Epithelial cell of esophagus (primary cell): ENCODE measurements around the gene PGA3.
"Not testable (repeated sequence)": the region's sequence is repeated elsewhere in the genome, so short reads cannot be mapped to it uniquely, and the experiment has no call there.

ENCODE experiments used
- DNase-seq: peaks from one replicate; pipeline ENCODE4 v3.0.0; 2010; ENCODE audit warnings: low read depth
- H3K4me3 ChIP-seq: 2 replicates; pipeline ENCODE4 v1.5.1; 2011; ENCODE audit warnings: mild to moderate bottlenecking, low read length, control low read depth
- TF ChIP-seq, protein P1 (sequence below): IDR thresholded peaks from 2 replicates; pipeline ENCODE4 v1.5.1; 2011; ENCODE audit warnings: low read depth, mild to moderate bottlenecking, low read length, control low read depth, inconsistent platforms; ENCODE audit not compliant: insufficient read depth; ENCODE audit errors: missing control alignments

The PGA3 gene

DNA sequence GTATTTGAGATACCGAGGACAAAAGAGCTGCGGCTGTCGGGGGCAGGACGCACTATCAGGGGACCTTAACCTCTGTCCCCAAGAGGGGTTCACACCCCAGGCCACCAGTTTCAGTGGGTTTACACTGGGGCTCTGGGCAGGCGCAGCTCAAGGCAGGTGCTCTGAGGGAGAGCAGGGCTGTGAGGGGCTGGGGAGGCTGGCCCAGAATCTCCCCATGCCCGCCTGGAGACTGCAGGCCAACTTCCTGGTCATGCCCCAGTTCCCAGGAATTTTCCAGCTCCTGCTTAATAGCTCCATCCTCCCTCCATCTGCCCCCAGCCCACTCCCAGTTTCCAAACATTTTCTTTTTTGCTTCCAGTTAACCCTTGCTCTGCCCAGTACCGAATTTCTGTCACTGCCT is 7.6 kb upstream of the PGA3 start:
- TF ChIP-seq, protein P1, sequence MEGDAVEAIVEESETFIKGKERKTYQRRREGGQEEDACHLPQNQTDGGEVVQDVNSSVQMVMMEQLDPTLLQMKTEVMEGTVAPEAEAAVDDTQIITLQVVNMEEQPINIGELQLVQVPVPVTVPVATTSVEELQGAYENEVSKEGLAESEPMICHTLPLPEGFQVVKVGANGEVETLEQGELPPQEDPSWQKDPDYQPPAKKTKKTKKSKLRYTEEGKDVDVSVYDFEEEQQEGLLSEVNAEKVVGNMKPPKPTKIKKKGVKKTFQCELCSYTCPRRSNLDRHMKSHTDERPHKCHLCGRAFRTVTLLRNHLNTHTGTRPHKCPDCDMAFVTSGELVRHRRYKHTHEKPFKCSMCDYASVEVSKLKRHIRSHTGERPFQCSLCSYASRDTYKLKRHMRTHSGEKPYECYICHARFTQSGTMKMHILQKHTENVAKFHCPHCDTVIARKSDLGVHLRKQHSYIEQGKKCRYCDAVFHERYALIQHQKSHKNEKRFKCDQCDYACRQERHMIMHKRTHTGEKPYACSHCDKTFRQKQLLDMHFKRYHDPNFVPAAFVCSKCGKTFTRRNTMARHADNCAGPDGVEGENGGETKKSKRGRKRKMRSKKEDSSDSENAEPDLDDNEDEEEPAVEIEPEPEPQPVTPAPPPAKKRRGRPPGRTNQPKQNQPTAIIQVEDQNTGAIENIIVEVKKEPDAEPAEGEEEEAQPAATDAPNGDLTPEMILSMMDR = no peak
- H3K4me3 ChIP-seq = no peak overlapping the region
- no peak for DNase-seq

DNA sequence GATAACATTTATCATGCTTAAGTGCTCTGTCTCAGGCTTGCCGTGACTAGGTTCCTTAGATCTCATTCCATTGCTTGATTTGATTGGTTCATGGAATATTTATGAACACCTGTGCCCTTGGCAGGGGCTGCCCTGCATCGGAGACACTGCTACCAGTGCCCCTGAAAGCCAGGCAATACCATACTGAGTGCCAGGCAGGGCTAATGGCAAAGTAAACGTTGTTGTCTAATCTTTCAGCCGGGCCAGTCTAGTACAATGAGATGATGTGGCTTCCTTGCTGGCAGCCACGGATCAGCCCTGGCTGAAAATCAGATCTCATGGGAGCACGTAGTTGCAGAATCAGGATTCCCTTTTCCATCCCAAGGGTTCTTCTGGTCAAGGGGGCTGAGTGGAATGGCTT is 5.0 kb upstream of the PGA3 start:
- TF ChIP-seq, protein P1 = no peak
- DNase-seq = no peak
- H3K4me3 ChIP-seq = no peak overlapping the region

DNA sequence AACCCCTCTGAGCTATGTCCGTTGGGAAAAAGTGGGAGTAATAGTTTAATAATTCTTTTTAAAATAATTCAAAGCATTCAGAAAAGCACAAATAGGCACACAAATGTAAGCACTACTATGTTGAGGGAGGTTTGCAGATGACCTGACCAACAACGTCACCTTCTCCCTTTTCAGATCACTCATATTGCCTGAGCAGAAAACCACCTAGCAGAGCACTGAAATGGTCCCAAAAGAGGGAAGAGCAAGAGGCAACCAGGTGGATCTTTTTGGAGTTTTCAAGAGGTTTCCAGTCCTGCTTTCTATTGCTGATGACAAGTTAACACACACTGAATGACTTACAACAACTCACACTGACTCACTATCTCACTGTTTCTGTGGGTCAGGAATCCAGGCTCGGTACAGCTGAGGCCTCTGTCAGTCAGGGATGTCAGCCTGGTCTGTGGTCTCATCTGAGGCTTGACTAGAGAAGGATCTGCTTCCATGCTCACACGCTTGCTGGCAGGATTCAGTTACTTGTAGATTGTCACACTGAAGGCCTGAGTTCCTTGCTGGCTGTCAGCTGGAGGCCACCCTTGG is 4.3 kb upstream of the PGA3 start:
- no peak overlapping the region for H3K4me3 ChIP-seq
- DNase-seq = no peak
- TF ChIP-seq, protein P1 = no peak

DNA sequence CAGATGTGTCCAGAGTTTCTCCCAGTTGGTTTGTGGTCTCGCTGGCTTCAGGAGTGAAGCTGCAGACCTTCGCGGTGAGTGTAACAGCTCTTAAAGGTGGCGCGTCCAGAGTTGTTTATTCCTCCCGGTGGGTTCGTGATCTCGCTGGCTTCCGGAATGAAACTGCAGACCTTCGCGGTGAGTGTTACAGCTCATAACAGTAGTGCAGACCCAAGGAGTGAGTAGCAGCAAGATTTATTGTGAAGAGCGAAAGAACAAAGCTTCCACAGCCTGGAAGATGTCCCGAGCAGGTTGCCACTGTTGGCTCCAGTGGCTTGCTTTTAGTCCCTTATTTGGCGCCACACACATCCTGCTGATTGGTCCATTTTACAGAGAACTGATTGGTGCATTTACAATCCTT is 1.8 kb upstream of the PGA3 start:
- TF ChIP-seq, protein P1 = no peak

DNA sequence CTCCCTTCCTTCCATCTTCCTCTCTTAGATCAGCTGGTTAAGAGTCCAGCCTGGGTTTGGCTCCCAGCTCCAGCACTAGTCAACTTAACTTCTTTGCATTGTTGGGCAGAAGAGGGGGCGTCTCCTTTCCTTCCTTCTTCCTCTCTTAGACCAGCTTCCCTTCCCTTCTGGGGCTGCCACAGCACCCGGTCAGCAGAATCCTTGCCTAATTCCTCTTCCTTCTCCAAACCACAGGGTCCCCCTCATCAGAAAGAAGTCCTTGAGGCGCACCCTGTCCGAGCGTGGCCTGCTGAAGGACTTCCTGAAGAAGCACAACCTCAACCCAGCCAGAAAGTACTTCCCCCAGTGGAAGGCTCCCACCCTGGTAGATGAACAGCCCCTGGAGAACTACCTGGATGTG is 558 bp downstream of the PGA3 start:
- not testable (repeated sequence) for DNase-seq, H3K4me3 ChIP-seq

More for the DNA sequence above, 1.8 kb upstream of the PGA3 start:
- H3K4me3 ChIP-seq = no peak overlapping the region
- DNase-seq = no peak

DNA sequence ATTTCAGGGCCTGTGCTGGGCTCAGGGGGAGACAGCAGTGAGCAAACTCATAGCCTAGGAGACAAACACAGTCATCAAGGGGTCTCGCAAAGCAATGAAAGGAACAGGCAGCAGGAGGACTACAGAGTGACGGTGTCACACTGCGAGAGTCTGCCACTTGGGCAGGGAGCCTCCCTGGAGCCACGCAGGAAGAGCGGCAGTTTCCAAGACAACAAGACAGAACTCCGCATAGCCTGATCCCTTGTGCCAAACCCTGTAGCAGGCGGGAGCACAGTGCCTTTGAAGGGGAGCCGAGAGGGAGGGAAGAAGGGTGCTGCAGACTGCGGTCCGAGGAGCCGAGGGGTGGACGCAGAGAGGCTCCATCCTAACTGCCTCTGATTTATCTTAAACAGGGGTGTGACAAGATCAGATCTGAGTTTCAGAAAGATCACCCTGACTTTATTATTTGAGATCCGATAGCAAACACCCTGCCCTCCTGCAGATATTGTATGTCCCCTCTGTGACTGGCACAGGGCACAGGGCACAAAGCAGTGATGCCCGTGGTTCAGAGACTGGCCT is 1.3 kb downstream of the PGA3 start:
- H3K4me3 ChIP-seq, DNase-seq: not testable (repeated sequence)

DNA sequence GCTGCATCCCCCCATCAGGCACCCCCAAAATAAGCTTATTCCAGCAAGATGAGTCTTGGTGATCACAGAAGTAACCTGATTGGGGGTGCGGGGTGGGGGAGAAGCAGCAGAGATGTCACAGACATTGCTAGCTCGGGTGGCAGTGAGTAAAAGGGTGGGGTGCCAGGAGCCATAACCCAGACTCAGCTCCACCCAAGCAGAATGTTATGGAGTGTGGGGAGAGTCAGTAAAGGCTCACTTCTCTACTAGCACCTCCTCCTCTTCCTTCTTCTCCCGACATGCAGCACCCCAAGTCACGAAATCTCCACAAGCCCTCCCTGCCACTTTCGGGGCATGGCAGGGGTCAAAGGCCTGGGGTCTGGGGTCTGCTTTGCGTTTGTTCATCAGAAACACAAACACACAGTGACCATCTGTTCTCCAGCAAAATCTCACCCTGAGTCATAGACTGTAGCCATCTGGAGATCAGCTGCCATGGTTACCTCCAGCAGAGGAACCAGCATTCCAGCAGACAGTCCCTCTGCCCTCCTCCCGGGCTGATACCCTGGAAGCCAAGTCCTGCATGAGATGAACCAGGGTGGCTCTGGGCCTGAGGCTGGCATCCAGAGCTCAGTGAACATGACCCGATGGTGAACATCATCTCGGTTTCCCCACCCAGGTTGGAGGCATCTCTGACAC is 4.5 kb downstream of the PGA3 start:
- H3K4me3 ChIP-seq, DNase-seq: not testable (repeated sequence)

DNA sequence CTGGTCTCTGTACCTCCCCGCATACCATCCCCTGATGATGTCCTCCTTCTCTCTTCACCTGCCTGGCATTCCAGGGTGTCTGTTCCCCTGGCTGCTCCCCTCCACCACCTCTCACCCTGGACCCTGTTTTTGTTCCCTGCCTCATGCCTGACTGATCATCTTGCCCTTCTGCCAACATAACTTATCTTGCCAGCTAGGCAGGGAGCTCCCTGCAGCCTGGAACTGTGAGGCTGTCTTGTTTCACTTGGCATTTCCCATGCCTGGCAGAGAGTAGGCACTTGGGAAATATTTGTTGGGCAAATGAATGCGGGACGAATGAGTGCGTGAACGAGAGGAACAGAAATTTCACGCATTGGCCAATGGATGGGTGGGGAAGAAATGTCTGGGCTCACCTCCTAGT is 7.3 kb downstream of the PGA3 start:
- not testable (repeated sequence) for H3K4me3 ChIP-seq, DNase-seq

DNA sequence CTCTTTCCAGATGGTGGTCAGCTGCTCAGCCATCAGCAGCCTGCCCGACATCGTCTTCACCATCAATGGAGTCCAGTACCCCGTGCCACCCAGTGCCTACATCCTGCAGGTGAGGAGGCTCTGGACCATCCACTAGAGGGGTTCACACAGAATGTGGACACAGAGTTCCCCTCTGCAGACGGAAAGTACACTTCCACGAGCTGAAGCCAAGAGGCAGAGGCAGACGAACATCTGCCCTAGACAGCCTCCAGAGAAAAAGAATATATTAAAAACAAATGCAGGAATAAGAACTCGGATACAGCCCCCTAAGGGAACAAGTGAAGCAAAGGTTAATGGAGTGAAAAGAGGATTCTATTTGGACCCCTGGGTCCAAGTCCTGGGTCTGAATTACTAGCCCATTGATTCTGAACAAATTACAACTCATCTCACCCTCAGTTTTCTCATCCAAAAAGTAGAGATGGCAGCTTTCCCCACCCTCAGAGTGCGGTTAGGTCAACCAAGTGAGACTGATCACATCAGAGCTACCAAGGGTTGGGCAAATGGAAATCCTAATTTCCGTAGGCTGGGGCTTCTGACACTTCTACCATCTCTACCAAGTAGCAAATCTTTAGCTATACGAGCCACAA is 8.1 kb downstream of the PGA3 start:
- DNase-seq, H3K4me3 ChIP-seq: not testable (repeated sequence)

DNA sequence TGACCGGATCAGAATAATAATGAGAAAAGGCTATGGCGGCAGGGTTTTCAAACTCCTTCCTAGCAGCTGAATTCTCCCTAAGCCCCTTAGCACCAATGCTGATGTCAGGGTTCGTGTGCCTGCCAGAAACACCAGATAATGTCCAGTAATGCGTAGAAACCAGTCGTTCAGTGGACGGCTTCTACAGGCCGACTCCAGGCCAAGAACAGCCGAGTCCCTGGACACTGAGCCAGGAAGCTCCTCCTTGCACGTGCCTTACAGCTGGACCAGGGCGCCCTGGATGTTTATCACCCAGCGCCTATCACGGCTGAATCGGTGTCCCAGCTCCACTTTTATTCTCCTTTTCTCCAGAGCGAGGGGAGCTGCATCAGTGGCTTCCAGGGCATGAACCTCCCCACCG is 8.9 kb downstream of the PGA3 start:
- not testable (repeated sequence) for DNase-seq, H3K4me3 ChIP-seq

DNA sequence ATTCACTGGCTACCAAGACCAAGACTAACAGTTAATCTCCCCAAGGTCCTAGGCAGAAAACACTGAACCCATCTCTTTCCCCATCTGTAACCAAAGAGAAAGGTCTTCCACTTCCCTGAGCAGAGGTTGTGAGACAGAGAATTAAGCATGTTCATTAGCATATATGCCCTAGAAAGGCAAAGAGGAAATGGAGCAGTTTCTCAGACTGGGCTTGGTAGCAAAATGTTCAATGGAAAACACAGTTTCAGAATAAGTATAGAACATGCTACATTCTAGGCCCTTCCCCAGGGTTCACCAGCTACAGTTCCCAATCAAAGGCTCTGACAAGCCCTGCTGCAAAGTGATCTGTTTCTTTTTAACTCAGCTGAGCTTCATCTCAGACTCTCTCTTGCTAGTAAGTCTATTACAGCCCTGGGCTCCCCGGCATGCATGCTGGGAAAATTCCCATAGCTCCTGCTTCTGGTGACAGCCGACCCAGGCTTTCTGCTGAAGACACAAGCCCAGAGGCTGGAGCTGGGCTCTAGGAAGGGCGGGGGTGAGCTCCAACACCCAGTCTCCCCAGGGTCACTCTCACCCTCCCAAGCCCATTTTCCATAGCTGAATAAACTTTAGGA is 10.5 kb downstream of the PGA3 start:
- not testable (repeated sequence) for DNase-seq

DNA sequence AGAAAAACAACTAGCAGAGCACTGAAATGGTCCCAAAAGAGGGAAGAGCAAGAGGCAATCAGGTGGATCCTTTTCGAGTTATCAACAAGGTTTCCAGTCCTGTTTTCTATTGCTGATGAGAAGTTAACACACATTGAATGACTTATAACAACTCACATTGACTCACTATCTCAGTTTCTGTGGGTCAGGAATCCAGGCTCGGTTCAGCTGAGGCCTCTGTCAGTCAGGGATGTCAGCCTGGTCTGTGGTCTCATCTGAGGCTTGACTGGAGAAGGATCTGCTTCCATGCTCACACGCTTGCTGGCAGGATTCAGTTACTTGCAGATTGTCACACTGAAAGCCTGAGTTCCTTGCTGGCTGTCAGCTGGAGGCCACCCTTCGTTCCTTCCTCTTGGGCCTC is 15.0 kb downstream of the PGA3 start:
- not testable (repeated sequence) for DNase-seq, H3K4me3 ChIP-seq

More for the DNA sequence above, 10.5 kb downstream of the PGA3 start:
- not testable (repeated sequence) for H3K4me3 ChIP-seq

DNA sequence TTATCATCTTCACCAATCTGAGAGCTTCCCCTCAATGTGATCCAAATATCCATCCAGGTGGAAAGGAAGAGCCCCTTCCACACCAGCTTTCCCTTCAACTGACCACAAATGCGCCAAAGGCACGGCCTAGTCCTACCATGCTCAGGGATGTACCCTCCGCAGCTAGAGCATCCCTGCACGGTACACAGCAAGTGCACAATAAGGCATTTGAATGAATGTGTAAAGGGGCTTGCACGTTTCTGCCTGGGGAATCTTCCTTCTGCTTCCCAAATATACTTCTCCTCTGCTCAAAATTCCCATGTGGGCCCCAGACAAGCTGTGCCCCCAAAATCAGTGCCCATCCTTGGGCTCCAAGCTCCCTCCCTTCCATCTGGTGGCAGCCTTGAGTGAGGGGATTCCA is 15.7 kb downstream of the PGA3 start:
- DNase-seq, H3K4me3 ChIP-seq: not testable (repeated sequence)

DNA sequence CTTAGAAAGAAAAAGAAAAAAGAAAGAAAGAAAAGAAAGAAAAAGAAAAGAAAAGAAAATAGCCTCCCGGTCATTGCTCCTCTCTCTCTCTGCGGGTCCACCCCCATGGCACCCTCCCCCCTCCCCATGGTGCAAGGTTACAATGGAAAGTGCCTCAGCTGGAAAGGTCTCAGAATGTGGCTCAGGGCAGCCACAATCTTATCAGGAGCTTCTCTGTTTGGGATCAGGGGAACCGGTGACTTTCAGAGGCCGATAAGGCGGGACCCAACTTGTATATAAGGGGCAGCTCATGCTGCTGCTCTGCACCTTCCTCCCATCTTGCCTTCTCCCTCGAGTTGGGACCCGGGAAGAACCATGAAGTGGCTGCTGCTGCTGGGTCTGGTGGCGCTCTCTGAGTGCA is 18.7 kb downstream of the PGA3 start, which contains the start of gene PGA4:
TSS of gene PGA4 (plus strand) at position 301 of the 400 bp plus-strand sequence. CDS start at position 355, 54 bp downstream.
- H3K4me3 ChIP-seq, DNase-seq: not testable (repeated sequence)
